Esophagus squamous epithelium (tissue), 4 donors: ENCODE measurements around the gene OBP2A.

ENCODE experiments used
- CTCF ChIP-seq, 6 experiments: fragments of 450-650 bp in 4 of 6; fragments of 200-600 bp in 2 of 6; sonication (generic) in 2 of 6; IDR thresholded peaks; one replicate each; pipeline ENCODE4 v1.5.1; 2016 to 2019; ENCODE audit warnings: antibody characterized with exemption in 6 of 6, mild to moderate bottlenecking in 4 of 6, moderate library complexity in 4 of 6
- POLR2A ChIP-seq, 4 donors: fragments of 450-650 bp; IDR thresholded peaks; one replicate each; pipeline ENCODE4 v1.6.1; 2017; ENCODE audit warnings: antibody characterized with exemption in 4 of 4, mild to moderate bottlenecking in 4 of 4, moderate library complexity in 3 of 4

- TF ChIP-seq POLR2A (IDR thresholded peaks at IDR 0.05) (no peak), CTCF (IDR thresholded peaks at IDR 0.05) (no peak)
Measured at GRCh38 chr9:135567311-135567710, 21.4 kb downstream of the OBP2A start.
